HG03571 (cell line): ENCODE results near the gene TBX19.
"Not testable (repeated sequence)": the region's sequence is repeated elsewhere in the genome, so short reads cannot be mapped to it uniquely, and the experiment has no call there.

ENCODE experiments used
- ATAC-seq: cut with Tn5 transposase; IDR thresholded peaks from one replicate; pipeline ENCODE4 v1.9.1; 2021; ENCODE audit not compliant: unreplicated experiment

Gene TBX19

GRCh38 chr1:168354335-168355269, 73.9 kb downstream of the TBX19 start:
- ATAC-seq, result not testable (repeated sequence)

- no peak for ATAC-seq
These were observed 79.7 kb downstream of the TBX19 start for GRCh38 chr1:168360151-168361021.

- no peak for ATAC-seq
These were observed 80.6 kb downstream of the TBX19 start for GRCh38 chr1:168361252-168361651.

DNA sequence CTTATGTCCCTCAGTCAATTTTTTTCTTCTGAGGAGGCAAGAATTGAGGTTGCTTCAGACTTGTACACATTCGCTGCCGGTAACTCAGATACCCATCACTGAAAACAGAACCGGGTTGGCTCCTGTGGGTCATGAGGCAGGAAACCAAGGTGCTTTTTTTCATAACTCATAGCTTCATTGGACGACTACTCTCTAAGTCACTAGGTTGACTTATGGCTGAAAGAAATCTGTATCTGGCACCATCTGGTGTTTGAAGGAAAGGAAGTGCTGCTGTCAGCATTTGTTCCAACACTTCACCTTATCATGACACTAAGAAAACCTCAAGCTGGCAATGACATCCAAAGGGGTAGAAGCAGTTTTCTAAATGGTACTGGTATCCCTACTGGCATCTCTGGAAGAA, 82.3 kb downstream of the TBX19 start:
- no peak for ATAC-seq
